Keratinocyte (primary cell): ENCODE results near the gene ACBD3.

Experiments
- EZH2 ChIP-seq: IDR thresholded peaks from one replicate; pipeline ENCODE4 v1.6.1; 2012; ENCODE audit warnings: inconsistent platforms, mild to moderate bottlenecking, low read length, moderate library complexity
- TF ChIP-seq, protein P1 (sequence below), 3 experiments: IDR thresholded peaks in 1 of 3; conservative IDR thresholded peaks in 1 of 3; optimal IDR thresholded peaks in 1 of 3; 2 replicates in 2 of 3; 3 replicates in 1 of 3; pipeline versions ENCODE3 to v1.5.1; 2011; ENCODE audit warnings: low read length in 3 of 3, mild to moderate bottlenecking in 3 of 3, moderate library complexity in 2 of 3, control low read depth in 1 of 3, inconsistent platforms in 1 of 3; ENCODE audit not compliant: insufficient read depth in 2 of 3; ENCODE audit errors: extremely low read depth in 1 of 3

- TF ChIP-seq, protein P1, sequence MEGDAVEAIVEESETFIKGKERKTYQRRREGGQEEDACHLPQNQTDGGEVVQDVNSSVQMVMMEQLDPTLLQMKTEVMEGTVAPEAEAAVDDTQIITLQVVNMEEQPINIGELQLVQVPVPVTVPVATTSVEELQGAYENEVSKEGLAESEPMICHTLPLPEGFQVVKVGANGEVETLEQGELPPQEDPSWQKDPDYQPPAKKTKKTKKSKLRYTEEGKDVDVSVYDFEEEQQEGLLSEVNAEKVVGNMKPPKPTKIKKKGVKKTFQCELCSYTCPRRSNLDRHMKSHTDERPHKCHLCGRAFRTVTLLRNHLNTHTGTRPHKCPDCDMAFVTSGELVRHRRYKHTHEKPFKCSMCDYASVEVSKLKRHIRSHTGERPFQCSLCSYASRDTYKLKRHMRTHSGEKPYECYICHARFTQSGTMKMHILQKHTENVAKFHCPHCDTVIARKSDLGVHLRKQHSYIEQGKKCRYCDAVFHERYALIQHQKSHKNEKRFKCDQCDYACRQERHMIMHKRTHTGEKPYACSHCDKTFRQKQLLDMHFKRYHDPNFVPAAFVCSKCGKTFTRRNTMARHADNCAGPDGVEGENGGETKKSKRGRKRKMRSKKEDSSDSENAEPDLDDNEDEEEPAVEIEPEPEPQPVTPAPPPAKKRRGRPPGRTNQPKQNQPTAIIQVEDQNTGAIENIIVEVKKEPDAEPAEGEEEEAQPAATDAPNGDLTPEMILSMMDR (optimal IDR thresholded peaks at IDR 0.05 in 1 of 3, IDR thresholded peaks at IDR 0.05 in 1 of 3, conservative IDR thresholded peaks at IDR 0.05 in 1 of 3; ENCODE audit: extremely low read depth in 1 of 3, insufficient read depth in 2 of 3, low read length in 3 of 3), result peak in 1 of 3 experiments; percentile 10
- no peak for TF ChIP-seq EZH2
Observed at GRCh38 chr1:226186124-226187018, at the start of gene ACBD3.
